Thymus (tissue), 14 donors: ENCODE measurements around the gene CILP. TPM values are rescaled to one million over a fixed set of nuclear protein-coding genes. Genes with fewer than 3 reads are reported as not detected.

ENCODE experiments used
- DNase-seq, 9 donors: peaks; one replicate each; pipeline ENCODE4 v3.0.0-alpha.2; 2013; ENCODE audit warnings: low spot score in 9 of 9, low read depth in 6 of 9, missing footprints in 1 of 9
- H3K27ac ChIP-seq, 2 donors: one replicate each; pipeline ENCODE4 v1.5.1; 2013; ENCODE audit warnings: control low read depth in 1 of 2, low read depth in 1 of 2, low read length in 1 of 2, mild to moderate bottlenecking in 1 of 2, moderate library complexity in 1 of 2
- H3K27me3 ChIP-seq, 2 donors: one replicate each; pipeline ENCODE4 v1.5.1; 2013; ENCODE audit warnings: low read length in 1 of 2; ENCODE audit not compliant: control insufficient read depth in 2 of 2, insufficient read depth in 1 of 2
- H3K36me3 ChIP-seq, 2 donors: one replicate each; pipeline ENCODE4 v1.5.1; 2013; ENCODE audit warnings: low read length in 1 of 2, mild to moderate bottlenecking in 1 of 2, moderate library complexity in 1 of 2; ENCODE audit not compliant: control insufficient read depth in 2 of 2, insufficient read depth in 2 of 2
- H3K4me1 ChIP-seq, 2 donors: one replicate each; pipeline ENCODE4 v1.5.1; 2013; ENCODE audit warnings: low read length in 2 of 2; ENCODE audit not compliant: control insufficient read depth in 2 of 2, insufficient read depth in 2 of 2
- H3K4me3 ChIP-seq, 2 donors: one replicate each; pipeline ENCODE4 v1.5.1; 2013; ENCODE audit warnings: low read length in 2 of 2, control low read depth in 1 of 2, mild to moderate bottlenecking in 1 of 2
- H3K9me3 ChIP-seq, 2 donors: one replicate each; pipeline ENCODE4 v1.5.1; 2013; ENCODE audit warnings: low read length in 1 of 2, mild to moderate bottlenecking in 1 of 2; ENCODE audit not compliant: control insufficient read depth in 2 of 2, insufficient read depth in 1 of 2
- WGBS: extraction: QIAGEN DNeasy Blood & Tissue Kit; methylation state at CpG from one replicate; pipeline ENCODE4 v1.1.7; 2013; 5-methylcytosine and 5-hydroxymethylcytosine counted together
- long read RNA-seq, 10 donors: transcript quantifications; one replicate each; lab custom pipeline, GENCODE V29; 2026
- polyA plus RNA-seq: library from polyadenylated mRNA; stranded (reverse); fragments of 200-250 nt; gene quantifications from one replicate; pipeline ENCODE4 v1.2.3, GENCODE V29; 2013
- total RNA-seq: library from RNA; stranded (reverse); fragments of 120-200 nt; gene quantifications from one replicate; pipeline ENCODE4 v1.2.4, GENCODE V29; 2013
- donor health status: healthy.

CILP gene
- total RNA-seq (0.85 TPM), polyA plus RNA-seq (5.2 TPM)
- long read RNA-seq, donor 1: 0 reads
- long read RNA-seq, donor 2: 0 reads
- long read RNA-seq, donor 3: 0 reads
- long read RNA-seq, donor 4: 0 reads
- long read RNA-seq, donor 5: 0 reads
- long read RNA-seq, donor 6: 0 reads
- long read RNA-seq, donor 7: 0 reads
- long read RNA-seq, donor 8: 0 reads
- long read RNA-seq, donor 9, full-length matches to known transcripts: 1 of 1 reads
- long read RNA-seq, donor 9, partial matches to known transcripts: 0 of 1 reads
- long read RNA-seq, donor 9, other reads (novel, unspliced or antisense): 0 of 1 reads
- long read RNA-seq, donor 10: 0 reads

- no peak for DNase-seq
- H3K4me3 ChIP-seq: no peak within 1 kb of the TSS
- H3K4me1 ChIP-seq: peaks cover 0 to 21% of the 10 kb centered on the region in 2 donors
- H3K27ac ChIP-seq: no peak within 1 kb of the TSS
- WGBS: 89% methylated on average over 8 of the region's 8 CpGs
- no peaks in the 10 kb centered on the region for H3K9me3 ChIP-seq
- no peaks in the 10 kb centered on the region for H3K27me3 ChIP-seq
- H3K36me3 ChIP-seq: no peaks in the 10 kb centered on the region
These were observed at the start of gene CILP for GRCh38 chr15:65210770-65211481. Gene CILP, minus strand, starts transcription at chr15:65211473. Its CDS starts 1,718 bp downstream, at chr15:65209755.

- DNase-seq: no peak
- Histone ChIP-seq H3K4me1 (no peaks in the 10 kb centered on the region), H3K27me3 (no peaks in the 10 kb centered on the region), H3K4me3 (no peak overlapping the region), H3K36me3 (peaks cover 37 to 41% of the 10 kb centered on the region in 2 donors), H3K27ac (no peak overlapping the region), H3K9me3 (no peaks in the 10 kb centered on the region)
- 96% methylated on average over 6 of the region's 6 CpGs for WGBS
These were observed 49.7 kb upstream of the CILP start for GRCh38 chr15:65260968-65261367.

GRCh38 chr15:65259367-65259797 lies 48.1 kb upstream of the CILP start:
- Histone ChIP-seq H3K27ac (no peak overlapping the region), H3K4me1 (no peaks in the 10 kb centered on the region), H3K4me3 (no peak overlapping the region), H3K36me3 (peaks cover 37 to 41% of the 10 kb centered on the region in 2 donors), H3K27me3 (no peaks in the 10 kb centered on the region), H3K9me3 (no peaks in the 10 kb centered on the region)
- DNase-seq: no peak
- 95% methylated on average over 7 of the region's 7 CpGs for WGBS

GRCh38 chr15:65258375-65259262 lies 47.3 kb upstream of the CILP start:
- DNase-seq: no peak
- Histone ChIP-seq H3K4me1 (no peaks in the 10 kb centered on the region), H3K27me3 (no peaks in the 10 kb centered on the region), H3K9me3 (no peaks in the 10 kb centered on the region), H3K36me3 (peaks cover 37 to 39% of the 10 kb centered on the region in 2 donors), H3K4me3 (no peak overlapping the region), H3K27ac (peak overlapping the region in 1 of 2 donors; percentile 3)
- 84% methylated on average over 5 of the region's 5 CpGs for WGBS

- WGBS: 97% methylated on average over 7 of the region's 7 CpGs
- Histone ChIP-seq H3K4me1 (peaks cover 0 to 1% of the 10 kb centered on the region in 2 donors), H3K9me3 (no peaks in the 10 kb centered on the region), H3K27ac (no peak overlapping the region), H3K36me3 (peaks cover 24 to 29% of the 10 kb centered on the region in 2 donors), H3K27me3 (no peaks in the 10 kb centered on the region), H3K4me3 (no peak overlapping the region)
- DNase-seq: no peak
These were observed 44.3 kb upstream of the CILP start for GRCh38 chr15:65255486-65256140.

- H3K4me1 ChIP-seq: peaks cover 0 to 9% of the 10 kb centered on the region in 2 donors
- no peaks in the 10 kb centered on the region for H3K9me3 ChIP-seq
- peaks cover 16 to 20% of the 10 kb centered on the region in 2 donors for H3K36me3 ChIP-seq
- WGBS: 79% methylated on average over 1 of the region's 1 CpG
- no peak overlapping the region for H3K27ac ChIP-seq
- H3K27me3 ChIP-seq: no peaks in the 10 kb centered on the region
- H3K4me3 ChIP-seq: no peak overlapping the region
- no peak for DNase-seq
These were observed 43.5 kb upstream of the CILP start for GRCh38 chr15:65254758-65255157.

- DNase-seq: no peak
- Histone ChIP-seq H3K9me3 (no peaks in the 10 kb centered on the region), H3K27ac (no peak overlapping the region), H3K4me3 (no peak overlapping the region), H3K36me3 (peaks cover 12 to 17% of the 10 kb centered on the region in 2 donors), H3K27me3 (no peaks in the 10 kb centered on the region), H3K4me1 (peaks cover 0 to 13% of the 10 kb centered on the region in 2 donors)
- WGBS: 72% methylated on average over 4 of the region's 4 CpGs
These were observed 43.1 kb upstream of the CILP start for GRCh38 chr15:65254356-65254755.

- no peaks in the 10 kb centered on the region for H3K27me3 ChIP-seq
- H3K4me1 ChIP-seq: peaks cover 0 to 23% of the 10 kb centered on the region in 2 donors
- peak in 6 of 9 donors; percentile 11 to 55 (median 28) for DNase-seq
- H3K27ac ChIP-seq: no peak overlapping the region
- no peaks in the 10 kb centered on the region for H3K9me3 ChIP-seq
- no peak overlapping the region for H3K4me3 ChIP-seq
- WGBS: 60% methylated on average over 2 of the region's 2 CpGs
- peaks cover 0 to 5% of the 10 kb centered on the region in 2 donors for H3K36me3 ChIP-seq
These were observed 38.4 kb upstream of the CILP start for GRCh38 chr15:65249641-65250040.
